Neural cell (in vitro differentiated cells): ENCODE results near the gene DNAJB12. TPM values are rescaled to one million over a fixed set of nuclear protein-coding genes. Genes with fewer than 3 reads are reported as not detected.
A peak's percentile ranks its signal among the peaks of the same experiment; 100 is the strongest.
"Not testable (repeated sequence)": the region's sequence is repeated elsewhere in the genome, so short reads cannot be mapped to it uniquely, and the experiment has no call there.

Experiments
- H2AFZ ChIP-seq: fragments of 200-600, 300-800 bp; sonication (generic), shearing (Covaris generic); 2 replicates; pipeline ENCODE4 v1.6.0; 2014; ENCODE audit warnings: low read depth, mild to moderate bottlenecking, antibody characterized with exemption, low read length, moderate library complexity
- H3F3A ChIP-seq: fragments of 200-600 bp; shearing (Covaris generic); 2 replicates; pipeline ENCODE4 v1.6.1; 2016; ENCODE audit warnings: mild to moderate bottlenecking, moderate library complexity, mixed read lengths, antibody characterized with exemption, low read length; ENCODE audit not compliant: insufficient read depth, poor library complexity, severe bottlenecking
- H3K27ac ChIP-seq: fragments of 200-600, 300-800 bp; sonication (generic), shearing (Covaris generic); 2 replicates; pipeline ENCODE4 v1.5.1; 2014; ENCODE audit warnings: mild to moderate bottlenecking, low read length, moderate library complexity
- H3K27me3 ChIP-seq: fragments of 300-800, 200-600 bp; sonication (generic), shearing (Covaris generic); 2 replicates; pipeline ENCODE4 v1.6.0; 2014; ENCODE audit warnings: mild to moderate bottlenecking, low read depth, low read length, moderate library complexity; ENCODE audit not compliant: insufficient read depth
- H3K36me3 ChIP-seq: fragments of 300-800, 200-600 bp; sonication (generic), shearing (Covaris generic); 2 replicates; pipeline ENCODE4 v1.5.1; 2014; ENCODE audit warnings: mild to moderate bottlenecking, antibody characterized with exemption, low read length, moderate library complexity; ENCODE audit not compliant: insufficient read depth
- H3K4me2 ChIP-seq: fragments of 300-800, 200-600 bp; sonication (generic), shearing (Covaris generic); 2 replicates; pipeline ENCODE4 v1.6.0; 2014; ENCODE audit warnings: mild to moderate bottlenecking, low read length
- H3K4me3 ChIP-seq: fragments of 300-800, 200-600 bp; sonication (generic), shearing (Covaris generic); 2 replicates; pipeline ENCODE4 v1.5.1; 2014; ENCODE audit warnings: mild to moderate bottlenecking, low read length, moderate library complexity
- H3K79me2 ChIP-seq: fragments of 200-600 bp; shearing (Covaris generic); replicated peaks from 2 replicates; pipeline ENCODE4 v1.6.0; 2014; ENCODE audit warnings: mild to moderate bottlenecking, low read length, moderate library complexity; ENCODE audit not compliant: insufficient read depth
- H3K9ac ChIP-seq: fragments of 300-800, 200-600 bp; sonication (generic), shearing (Covaris generic); 2 replicates; pipeline ENCODE4 v1.6.1; 2016; ENCODE audit warnings: mild to moderate bottlenecking, low read length, mixed read lengths
- H3K9me2 ChIP-seq: fragments of 200-600 bp; shearing (Covaris generic); 2 replicates; pipeline ENCODE4 v1.6.1; 2016; ENCODE audit warnings: mild to moderate bottlenecking, low read length, mixed read lengths; ENCODE audit not compliant: insufficient read depth
- H3K9me3 ChIP-seq: fragments of 200-600, 300-800 bp; sonication (generic), shearing (Covaris generic); 2 replicates; pipeline ENCODE4 v1.6.1; 2016; ENCODE audit warnings: mild to moderate bottlenecking, mixed run types, low read length, moderate library complexity, mixed read lengths
- H4K20me1 ChIP-seq: fragments of 200-600 bp; shearing (Covaris generic); 2 replicates; pipeline ENCODE4 v1.6.1; 2016; ENCODE audit warnings: mild to moderate bottlenecking, mixed run types; ENCODE audit not compliant: insufficient read depth
- CTCF ChIP-seq: fragments of 450-650 bp; IDR thresholded peaks from 2 replicates; pipeline ENCODE4 v1.5.1; 2014; ENCODE audit warnings: antibody characterized with exemption, mild to moderate bottlenecking, moderate library complexity; ENCODE audit not compliant: poor library complexity, severe bottlenecking
- EP300 ChIP-seq: fragments of 450-650 bp; conservative IDR thresholded peaks from 2 replicates; pipeline ENCODE4 v1.6.1; 2014; ENCODE audit warnings: antibody characterized with exemption, mild to moderate bottlenecking, moderate library complexity; ENCODE audit not compliant: poor library complexity, severe bottlenecking
- EZH2 ChIP-seq: fragments of 200-600, 300-800 bp; shearing (Covaris generic), sonication (generic); IDR thresholded peaks from 2 replicates; pipeline ENCODE4 v1.6.1; 2014; ENCODE audit warnings: antibody characterized with exemption, low read length, borderline replicate concordance, mild to moderate bottlenecking; ENCODE audit not compliant: insufficient read depth, poor library complexity, severe bottlenecking
- MXI1 ChIP-seq: fragments of 450-650 bp; conservative IDR thresholded peaks from 2 replicates; pipeline ENCODE4 v1.6.1; 2014; ENCODE audit warnings: antibody characterized with exemption, mild to moderate bottlenecking; ENCODE audit not compliant: poor library complexity, severe bottlenecking
- POLR2AphosphoS5 ChIP-seq: IDR thresholded peaks from 2 replicates; pipeline ENCODE4 v1.6.1; 2012
- RAD21 ChIP-seq: fragments of 450-650 bp; conservative IDR thresholded peaks from 2 replicates; pipeline ENCODE4 v1.6.1; 2014; ENCODE audit warnings: antibody characterized with exemption, mild to moderate bottlenecking, moderate library complexity
- REST ChIP-seq: IDR thresholded peaks from 2 replicates; pipeline ENCODE4 v1.6.1; 2012; ENCODE audit warnings: borderline replicate concordance
- SMC3 ChIP-seq: fragments of 450-650 bp; conservative IDR thresholded peaks from 2 replicates; pipeline ENCODE4 v1.6.1; 2014; ENCODE audit warnings: antibody characterized with exemption, mild to moderate bottlenecking, moderate library complexity; ENCODE audit not compliant: poor library complexity
- TAF1 ChIP-seq: IDR thresholded peaks from 2 replicates; pipeline ENCODE4 v1.6.1; 2012; ENCODE audit warnings: low read depth
- polyA plus RNA-seq: library from polyadenylated mRNA; depleted of rRNA; stranded (reverse); fragments of >200 nt; gene quantifications from 2 replicates; pipeline ENCODE4 v1.2.3, GENCODE V29; 2014

The DNAJB12 gene
- polyA plus RNA-seq, 1 donor from 2014 or later: 24.5 TPM

GRCh38 chr10:72385724-72386123 is 31.0 kb upstream of the DNAJB12 start:
- Histone ChIP-seq H3K79me2 (no peaks in the 10 kb centered on the region), H3F3A (no peaks in the 10 kb centered on the region), H3K36me3 (no peaks in the 10 kb centered on the region), H2AFZ (no peak overlapping the region), H3K27ac (no peak overlapping the region), H3K4me3 (no peak overlapping the region), H3K27me3 (no peaks in the 10 kb centered on the region), H3K9ac (no peak overlapping the region), H3K9me2 (no peaks in the 10 kb centered on the region), H4K20me1 (no peaks in the 10 kb centered on the region), H3K4me2 (no peak overlapping the region), H3K9me3 (no peaks in the 10 kb centered on the region)
- TF ChIP-seq RAD21: no peak
- no peak for TF ChIP-seq EP300

GRCh38 chr10:72384982-72385381 is 30.3 kb upstream of the DNAJB12 start:
- H3K36me3 ChIP-seq, H3K27ac ChIP-seq, H3K9ac ChIP-seq, H3K79me2 ChIP-seq, H3K27me3 ChIP-seq, H4K20me1 ChIP-seq, H3K4me2 ChIP-seq, H3K9me2 ChIP-seq, H3F3A ChIP-seq, H3K4me3 ChIP-seq, H2AFZ ChIP-seq, H3K9me3 ChIP-seq: not testable (repeated sequence)

GRCh38 chr10:72379776-72380175 is 25.1 kb upstream of the DNAJB12 start:
- Histone ChIP-seq H3K4me2 (peak overlapping the region; percentile 19), H3F3A (no peaks in the 10 kb centered on the region), H3K9me2 (no peaks in the 10 kb centered on the region), H4K20me1 (no peaks in the 10 kb centered on the region), H3K79me2 (no peaks in the 10 kb centered on the region), H3K27ac (no peak overlapping the region), H2AFZ (no peak overlapping the region), H3K36me3 (no peaks in the 10 kb centered on the region), H3K9me3 (no peaks in the 10 kb centered on the region), H3K4me3 (peak overlapping the region; percentile 12), H3K9ac (no peak overlapping the region), H3K27me3 (no peaks in the 10 kb centered on the region)
- no peak for TF ChIP-seq MXI1
- TF ChIP-seq SMC3: no peak
- no peak for TF ChIP-seq POLR2AphosphoS5
- no peak for TF ChIP-seq RAD21
- TF ChIP-seq CTCF: no peak
- no peak for TF ChIP-seq EZH2
- TF ChIP-seq REST: no peak
- TF ChIP-seq EP300: no peak
- no peak for TF ChIP-seq TAF1
